Measurements from ENCODE around the gene TRIM49D1. TPM values are rescaled to one million over a fixed set of nuclear protein-coding genes. Genes with fewer than 3 reads are reported as not detected.
"Not testable (repeated sequence)": the region's sequence is repeated elsewhere in the genome, so short reads cannot be mapped to it uniquely, and the experiment has no call there.

The TRIM49D1 gene
- total and polyA plus RNA-seq, 2 of the 8 experiments (the other 6 are each of a cell fraction or from before 2014, with no cell fraction given): not detected

DNA sequence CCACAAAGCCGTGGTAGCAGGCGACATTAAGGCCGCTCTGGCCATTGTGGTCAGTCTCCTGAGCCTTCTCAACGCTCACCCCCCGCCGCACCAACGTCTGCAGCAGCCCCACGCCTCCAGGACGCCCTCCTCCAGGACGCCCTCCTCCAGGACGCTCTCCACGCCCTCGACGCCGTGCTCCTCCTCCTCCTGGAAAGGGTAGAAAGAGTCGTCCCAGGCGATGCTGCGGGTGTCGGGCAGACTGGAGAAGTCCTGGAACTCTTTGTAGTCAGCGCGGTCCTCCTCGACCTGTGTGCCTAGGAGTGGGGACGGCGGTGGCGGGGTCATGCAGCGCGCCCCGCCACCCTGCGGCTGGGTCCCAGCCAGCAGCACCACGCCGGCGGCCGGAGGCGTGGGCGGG is 56.8 kb downstream of the TRIM49D1 start:
- no CpG with 5 or more reads among the region's 35 CpGs for WGBS, 2 experiments (ENCODE audit: extremely low coverage in 1 of 2, insufficient coverage in 1 of 2, insufficient read length in 1 of 2, insufficient replicate concordance in 2 of 2, low coverage in 1 of 2, low lambda C conversion rate in 2 of 2, missing lambda C conversion rate in 1 of 2)
- FAIRE-seq; CTCF ChIA-PET (ENCODE audit: partially characterized antibody); H2AK5ac ChIP-seq (ENCODE audit: low read depth, low read length); H3K36me3 ChIP-seq (ENCODE audit: control insufficient read depth in 2 of 4, insufficient read depth in 4 of 4, low read length in 3 of 4); H3K79me1 ChIP-seq (ENCODE audit: low read depth, low read length); H3K23me2 ChIP-seq (ENCODE audit: low read depth, low read length); H3K4me2 ChIP-seq (ENCODE audit: insufficient read depth in 1 of 2, low read depth in 2 of 2, low read length in 2 of 2); H3K4me1 ChIP-seq (replicated peaks in 1 of 4; ENCODE audit: control insufficient read depth in 3 of 4, insufficient read depth in 4 of 4, low read length in 3 of 4); DNase-seq (ENCODE audit: low read depth in 1 of 2, low spot score in 2 of 2); H4K5ac ChIP-seq (ENCODE audit: insufficient read length, low read depth, low read length); H3K4me3 ChIP-seq (ENCODE audit: extremely low read depth in 1 of 4, insufficient read depth in 2 of 4, low read depth in 3 of 4, low read length in 4 of 4); H2BK120ac ChIP-seq (replicated peaks; ENCODE audit: low read depth, low read length); POLR2A ChIA-PET (ENCODE audit: partially characterized antibody); H3K14ac ChIP-seq (ENCODE audit: insufficient read length); H3K9ac ChIP-seq (replicated peaks in 1 of 4; ENCODE audit: extremely low read depth in 1 of 4, low read depth in 3 of 4, low read length in 3 of 4); H3K18ac ChIP-seq (ENCODE audit: extremely low read depth, low read length); H4K91ac ChIP-seq (replicated peaks; ENCODE audit: insufficient read length, low read length); H2AFZ ChIP-seq (ENCODE audit: low read length); H3K27me3 ChIP-seq (replicated peaks in 1 of 4; ENCODE audit: control insufficient read depth in 3 of 4, extremely low read depth in 1 of 4, insufficient read depth in 3 of 4, low read length in 3 of 4); H2BK20ac ChIP-seq (ENCODE audit: low read length); H4K8ac ChIP-seq (ENCODE audit: extremely low read depth, insufficient read depth, low read length); H3K79me2 ChIP-seq (ENCODE audit: control insufficient read depth in 1 of 2, insufficient read depth in 2 of 2, low read length in 2 of 2); H3K56ac ChIP-seq (replicated peaks; ENCODE audit: insufficient read length, low read depth, low read length); H4K20me1 ChIP-seq (replicated peaks in 1 of 2; ENCODE audit: control insufficient read depth in 1 of 2, insufficient read depth in 2 of 2, low read length in 2 of 2); H2BK12ac ChIP-seq (ENCODE audit: low read depth, low read length); H3K23ac ChIP-seq (ENCODE audit: insufficient read length); H2BK15ac ChIP-seq (ENCODE audit: low read length); H2BK5ac ChIP-seq (ENCODE audit: low read depth, low read length); H3K9me3 ChIP-seq (ENCODE audit: insufficient read depth in 2 of 2, low read depth in 1 of 2, low read length in 1 of 2); H3K4ac ChIP-seq (replicated peaks; ENCODE audit: insufficient read length, low read depth, low read length); H3K27ac ChIP-seq (ENCODE audit: low read depth, low read length): not testable (repeated sequence)

DNA sequence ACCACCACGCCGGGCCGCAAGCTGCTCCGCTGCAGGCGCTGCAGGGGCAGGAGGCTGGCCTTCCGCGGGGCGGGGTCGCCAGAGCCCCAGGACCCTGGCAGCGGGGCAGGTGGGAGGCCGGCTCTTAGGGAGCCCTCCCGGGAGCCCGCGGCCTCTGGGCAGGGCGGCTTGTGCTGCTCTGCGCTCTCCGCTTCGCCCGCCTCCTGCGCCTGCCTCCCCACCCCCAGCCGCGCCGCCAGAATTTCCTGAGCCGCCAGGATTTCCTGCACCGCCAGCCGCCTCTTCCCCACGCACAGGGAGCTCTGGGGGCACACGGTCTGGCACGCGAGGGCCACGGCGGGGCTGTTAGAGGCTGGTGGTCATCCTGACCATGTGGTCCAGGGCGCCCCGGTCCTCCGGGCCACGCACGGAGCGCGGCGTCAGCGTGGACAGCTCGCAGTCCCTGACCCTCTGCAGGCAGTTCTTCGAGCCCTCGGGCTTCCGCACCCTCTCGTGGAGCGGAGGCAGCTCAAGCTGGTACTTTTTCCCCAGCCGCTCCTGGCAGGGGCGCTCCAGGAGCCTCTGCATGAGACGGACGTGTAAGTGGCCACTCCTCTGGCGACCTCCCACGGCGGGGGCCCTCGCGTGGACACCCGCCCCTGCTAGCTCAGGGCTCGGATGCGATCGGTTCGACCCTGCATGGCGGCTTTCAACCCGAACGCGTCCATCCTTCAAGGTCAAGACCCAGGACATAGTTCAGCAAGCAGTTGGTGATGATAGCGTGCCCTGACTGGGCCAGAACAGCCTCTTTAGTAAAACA is 57.9 kb downstream of the TRIM49D1 start:
- H2BK15ac ChIP-seq (ENCODE audit: low read length); H4K20me1 ChIP-seq (replicated peaks in 1 of 2; ENCODE audit: control insufficient read depth in 1 of 2, insufficient read depth in 2 of 2, low read length in 2 of 2); H3K27me3 ChIP-seq (replicated peaks in 1 of 4; ENCODE audit: control insufficient read depth in 3 of 4, extremely low read depth in 1 of 4, insufficient read depth in 3 of 4, low read length in 3 of 4); H2BK120ac ChIP-seq (replicated peaks; ENCODE audit: low read depth, low read length); H4K8ac ChIP-seq (ENCODE audit: extremely low read depth, insufficient read depth, low read length); H3K14ac ChIP-seq (ENCODE audit: insufficient read length); H4K5ac ChIP-seq (ENCODE audit: insufficient read length, low read depth, low read length); H2AK5ac ChIP-seq (ENCODE audit: low read depth, low read length); H3K27ac ChIP-seq (ENCODE audit: low read depth, low read length); FAIRE-seq; H3K4me2 ChIP-seq (ENCODE audit: insufficient read depth in 1 of 2, low read depth in 2 of 2, low read length in 2 of 2); H3K4me3 ChIP-seq (ENCODE audit: extremely low read depth in 1 of 4, insufficient read depth in 2 of 4, low read depth in 3 of 4, low read length in 4 of 4); CTCF ChIA-PET (ENCODE audit: partially characterized antibody); H3K79me1 ChIP-seq (ENCODE audit: low read depth, low read length); H2AFZ ChIP-seq (ENCODE audit: low read length); H4K91ac ChIP-seq (replicated peaks; ENCODE audit: insufficient read length, low read length); POLR2A ChIA-PET (ENCODE audit: partially characterized antibody); H3K9ac ChIP-seq (replicated peaks in 1 of 4; ENCODE audit: extremely low read depth in 1 of 4, low read depth in 3 of 4, low read length in 3 of 4); H3K4ac ChIP-seq (replicated peaks; ENCODE audit: insufficient read length, low read depth, low read length); DNase-seq (ENCODE audit: low read depth in 1 of 2, low spot score in 2 of 2); H3K79me2 ChIP-seq (ENCODE audit: control insufficient read depth in 1 of 2, insufficient read depth in 2 of 2, low read length in 2 of 2); H2BK5ac ChIP-seq (ENCODE audit: low read depth, low read length); H3K23ac ChIP-seq (ENCODE audit: insufficient read length); H3K56ac ChIP-seq (replicated peaks; ENCODE audit: insufficient read length, low read depth, low read length); H3K4me1 ChIP-seq (replicated peaks in 1 of 4; ENCODE audit: control insufficient read depth in 3 of 4, insufficient read depth in 4 of 4, low read length in 3 of 4); H3K36me3 ChIP-seq (ENCODE audit: control insufficient read depth in 2 of 4, insufficient read depth in 4 of 4, low read length in 3 of 4); H3K18ac ChIP-seq (ENCODE audit: extremely low read depth, low read length); H2BK20ac ChIP-seq (ENCODE audit: low read length); H3K23me2 ChIP-seq (ENCODE audit: low read depth, low read length); H3K9me3 ChIP-seq (ENCODE audit: insufficient read depth in 2 of 2, low read depth in 1 of 2, low read length in 1 of 2); H2BK12ac ChIP-seq (ENCODE audit: low read depth, low read length): not testable (repeated sequence)
- WGBS, 2 experiments (ENCODE audit: extremely low coverage in 1 of 2, insufficient coverage in 1 of 2, insufficient read length in 1 of 2, insufficient replicate concordance in 2 of 2, low coverage in 1 of 2, low lambda C conversion rate in 2 of 2, missing lambda C conversion rate in 1 of 2): 95% methylated on average over 18 of the region's 66 CpGs; no CpG with 5 or more reads in 1 of the 2 experiments
